Neural crest cell (in vitro differentiated cells): Measurements from ENCODE around the gene CDH13. TPM values are rescaled to one million over a fixed set of nuclear protein-coding genes. Genes with fewer than 3 reads are reported as not detected.

Experiments
- DNase-seq: peaks from one replicate; pipeline ENCODE4 v3.0.0; 2021; ENCODE audit warnings: low read depth, mixed read lengths, low spot score
- H3K27ac Mint-ChIP-seq: one replicate; pipeline ENCODE4 v1.8.0; 2021; ENCODE audit warnings: mild to moderate bottlenecking, mixed read lengths; ENCODE audit not compliant: unreplicated experiment
- H3K27me3 Mint-ChIP-seq: 2 replicates; pipeline ENCODE4 v1.8.0; 2021; ENCODE audit warnings: low read depth, mild to moderate bottlenecking, mixed read lengths
- H3K36me3 Mint-ChIP-seq: 2 replicates; pipeline ENCODE4 v1.8.0; 2021; ENCODE audit warnings: low read depth, mild to moderate bottlenecking, mixed read lengths
- H3K4me1 Mint-ChIP-seq: 2 replicates; pipeline ENCODE4 v1.8.0; 2021; ENCODE audit warnings: mixed read lengths
- H3K4me3 Mint-ChIP-seq: one replicate; pipeline ENCODE4 v1.8.0; 2021; ENCODE audit warnings: mild to moderate bottlenecking, mixed read lengths
- H3K9me3 Mint-ChIP-seq: 2 replicates; pipeline ENCODE4 v1.8.0; 2021; ENCODE audit warnings: mixed read lengths
- CTCF ChIP-seq: fragments of 200-600 bp; sonication (generic); conservative IDR thresholded peaks from 2 replicates; pipeline ENCODE4 v1.5.0; 2021; ENCODE audit warnings: antibody characterized with exemption, mild to moderate bottlenecking
- total RNA-seq: library from RNA; stranded (reverse); gene quantifications from 2 replicates; pipeline ENCODE4 v1.2.1, GENCODE V29; 2021

Gene CDH13
- total RNA-seq, 1 donor from 2014 or later = 1.1 TPM

- Mint-ChIP-seq H3K4me3 (no peak overlapping the region), H3K4me1 (no peaks in the 10 kb centered on the region), H3K36me3 (no peaks in the 10 kb centered on the region), H3K27ac (no peak overlapping the region), H3K27me3 (peaks cover 58% of the 10 kb centered on the region), H3K9me3 (peaks cover 2% of the 10 kb centered on the region)
- no peak for DNase-seq
- no peak for TF ChIP-seq CTCF
Observed at GRCh38 chr16:83113811-83114210, 487.0 kb downstream of the CDH13 start.

GRCh38 chr16:83115491-83116232 is 488.9 kb downstream of the CDH13 start:
- Mint-ChIP-seq H3K9me3 (peaks cover 2% of the 10 kb centered on the region), H3K36me3 (no peaks in the 10 kb centered on the region), H3K4me3 (no peak overlapping the region), H3K4me1 (no peaks in the 10 kb centered on the region), H3K27me3 (peaks cover 47% of the 10 kb centered on the region), H3K27ac (no peak overlapping the region)
- DNase-seq = no peak
- TF ChIP-seq CTCF = no peak

- Mint-ChIP-seq H3K4me3 (no peak overlapping the region), H3K27me3 (peaks cover 42% of the 10 kb centered on the region), H3K27ac (no peak overlapping the region), H3K4me1 (no peaks in the 10 kb centered on the region), H3K9me3 (peaks cover 2% of the 10 kb centered on the region), H3K36me3 (no peaks in the 10 kb centered on the region)
- no peak for DNase-seq
- TF ChIP-seq CTCF = no peak
Observed at GRCh38 chr16:83116274-83116892, 489.6 kb downstream of the CDH13 start.

- TF ChIP-seq CTCF = no peak
- Mint-ChIP-seq H3K4me1 (no peaks in the 10 kb centered on the region), H3K27ac (no peak overlapping the region), H3K9me3 (peaks cover 2% of the 10 kb centered on the region), H3K27me3 (peaks cover 30% of the 10 kb centered on the region), H3K4me3 (no peak overlapping the region), H3K36me3 (no peaks in the 10 kb centered on the region)
- no peak for DNase-seq
Observed at GRCh38 chr16:83117810-83118209, 491.0 kb downstream of the CDH13 start.

GRCh38 chr16:83118365-83118764 is 491.6 kb downstream of the CDH13 start:
- Mint-ChIP-seq H3K27me3 (peaks cover 28% of the 10 kb centered on the region), H3K9me3 (peaks cover 1% of the 10 kb centered on the region), H3K4me1 (no peaks in the 10 kb centered on the region), H3K36me3 (no peaks in the 10 kb centered on the region), H3K27ac (no peak overlapping the region), H3K4me3 (no peak overlapping the region)
- no peak for DNase-seq
- no peak for TF ChIP-seq CTCF
